ENCODE measurements around the gene CORIN. TPM values are rescaled to one million over a fixed set of nuclear protein-coding genes. Genes with fewer than 3 reads are reported as not detected.

CORIN gene
- total RNA-seq, 1 donor from 2014 or later, result 0.51 TPM

DNA sequence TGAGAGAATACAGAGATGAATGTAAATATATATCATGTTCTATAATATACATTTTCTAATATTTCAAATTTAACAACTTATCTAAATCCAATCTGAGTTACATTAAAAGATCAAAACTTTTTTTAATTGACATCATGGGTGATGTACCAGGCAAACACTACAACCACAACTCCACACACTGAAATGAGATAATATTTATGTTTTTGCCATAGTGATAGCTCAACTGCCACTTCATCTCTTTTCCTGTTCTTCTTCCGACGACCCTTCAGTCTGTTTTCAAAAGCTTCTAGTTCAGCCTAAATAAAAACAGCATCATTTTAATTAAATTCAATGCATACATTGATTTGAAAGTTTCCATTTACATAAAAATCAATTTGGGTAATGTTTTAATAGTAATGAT is 10.2 kb upstream of the CORIN start:
- Mint-ChIP-seq H3K27me3 (ENCODE audit: unreplicated experiment) (no peaks in the 10 kb centered on the region), H3K27ac (ENCODE audit: unreplicated experiment) (no peak overlapping the region), H3K4me3 (ENCODE audit: unreplicated experiment) (no peak overlapping the region), H3K9me3 (ENCODE audit: unreplicated experiment) (no peaks in the 10 kb centered on the region), H3K4me1 (ENCODE audit: unreplicated experiment) (no peaks in the 10 kb centered on the region), H3K36me3 (ENCODE audit: low read depth, unreplicated experiment) (peaks cover 11% of the 10 kb centered on the region)
- TF ChIP-seq, protein P1, sequence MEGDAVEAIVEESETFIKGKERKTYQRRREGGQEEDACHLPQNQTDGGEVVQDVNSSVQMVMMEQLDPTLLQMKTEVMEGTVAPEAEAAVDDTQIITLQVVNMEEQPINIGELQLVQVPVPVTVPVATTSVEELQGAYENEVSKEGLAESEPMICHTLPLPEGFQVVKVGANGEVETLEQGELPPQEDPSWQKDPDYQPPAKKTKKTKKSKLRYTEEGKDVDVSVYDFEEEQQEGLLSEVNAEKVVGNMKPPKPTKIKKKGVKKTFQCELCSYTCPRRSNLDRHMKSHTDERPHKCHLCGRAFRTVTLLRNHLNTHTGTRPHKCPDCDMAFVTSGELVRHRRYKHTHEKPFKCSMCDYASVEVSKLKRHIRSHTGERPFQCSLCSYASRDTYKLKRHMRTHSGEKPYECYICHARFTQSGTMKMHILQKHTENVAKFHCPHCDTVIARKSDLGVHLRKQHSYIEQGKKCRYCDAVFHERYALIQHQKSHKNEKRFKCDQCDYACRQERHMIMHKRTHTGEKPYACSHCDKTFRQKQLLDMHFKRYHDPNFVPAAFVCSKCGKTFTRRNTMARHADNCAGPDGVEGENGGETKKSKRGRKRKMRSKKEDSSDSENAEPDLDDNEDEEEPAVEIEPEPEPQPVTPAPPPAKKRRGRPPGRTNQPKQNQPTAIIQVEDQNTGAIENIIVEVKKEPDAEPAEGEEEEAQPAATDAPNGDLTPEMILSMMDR (IDR thresholded peaks at IDR 0.05; ENCODE audit: unreplicated experiment), result no peak
- DNase-seq (ENCODE audit: low spot score), result no peak

DNA sequence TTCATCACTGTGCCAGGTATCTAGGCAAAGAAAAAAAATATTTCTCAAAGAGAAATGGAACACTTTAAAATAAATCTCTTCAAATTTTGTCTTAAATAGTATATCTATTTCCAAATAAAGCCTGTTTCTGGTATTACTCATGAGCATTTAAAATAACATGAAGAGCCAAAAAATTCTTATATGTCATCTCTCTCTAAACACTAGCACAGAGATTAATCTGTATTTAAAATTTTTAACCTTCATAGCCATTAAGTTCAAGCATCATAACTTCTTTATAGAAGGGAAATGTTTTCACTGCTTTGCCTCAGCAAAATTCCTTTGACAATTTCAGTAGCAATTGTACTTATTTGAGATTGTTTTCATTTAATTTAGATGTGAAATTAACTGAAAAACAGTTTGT is 5.1 kb upstream of the CORIN start:
- Mint-ChIP-seq H3K4me3 (ENCODE audit: unreplicated experiment) (no peak overlapping the region), H3K27me3 (ENCODE audit: unreplicated experiment) (peaks cover 2% of the 10 kb centered on the region), H3K4me1 (ENCODE audit: unreplicated experiment) (no peaks in the 10 kb centered on the region), H3K27ac (ENCODE audit: unreplicated experiment) (no peak overlapping the region), H3K36me3 (ENCODE audit: low read depth, unreplicated experiment) (peaks cover 7% of the 10 kb centered on the region), H3K9me3 (ENCODE audit: unreplicated experiment) (no peaks in the 10 kb centered on the region)
- DNase-seq (ENCODE audit: low spot score), result no peak
- TF ChIP-seq, protein P1 (IDR thresholded peaks at IDR 0.05; ENCODE audit: unreplicated experiment), result no peak

DNA sequence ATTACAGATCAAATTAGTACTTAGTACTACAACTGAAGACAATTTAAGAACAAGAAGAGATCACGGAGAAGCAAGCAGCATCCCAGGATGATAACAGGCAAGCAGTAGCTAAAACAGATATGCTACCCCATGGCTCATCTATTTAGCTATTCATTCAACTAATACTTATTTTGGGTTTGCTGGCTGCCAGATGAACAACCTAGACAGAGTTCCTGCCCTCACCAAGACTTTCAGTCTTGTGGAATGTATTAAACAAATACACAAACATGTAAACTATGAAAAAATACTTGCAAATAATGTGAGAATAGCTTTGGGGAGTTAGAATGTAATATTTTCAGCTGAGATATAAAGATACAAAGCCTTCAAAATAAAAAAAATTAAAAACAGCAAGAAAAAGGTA is 2.4 kb upstream of the CORIN start:
- TF ChIP-seq, protein P1 (IDR thresholded peaks at IDR 0.05; ENCODE audit: unreplicated experiment), result no peak

GRCh38 chr4:47839259-47839658 is 1.4 kb upstream of the CORIN start:
- H3K4me3 Mint-ChIP-seq (ENCODE audit: unreplicated experiment), result no peak overlapping the region
- peaks cover 13% of the 10 kb centered on the region for H3K4me1 Mint-ChIP-seq (ENCODE audit: unreplicated experiment)
- H3K27ac Mint-ChIP-seq (ENCODE audit: unreplicated experiment), result no peak overlapping the region
- no peaks in the 10 kb centered on the region for H3K36me3 Mint-ChIP-seq (ENCODE audit: low read depth, unreplicated experiment)
- TF ChIP-seq, protein P1 (IDR thresholded peaks at IDR 0.05; ENCODE audit: unreplicated experiment), result no peak
- H3K9me3 Mint-ChIP-seq (ENCODE audit: unreplicated experiment), result no peaks in the 10 kb centered on the region
- peaks cover 8% of the 10 kb centered on the region for H3K27me3 Mint-ChIP-seq (ENCODE audit: unreplicated experiment)
- no peak for DNase-seq (ENCODE audit: low spot score)

More for the DNA sequence above, 2.4 kb upstream of the CORIN start:
- Mint-ChIP-seq H3K27ac (ENCODE audit: unreplicated experiment) (no peak overlapping the region), H3K27me3 (ENCODE audit: unreplicated experiment) (peaks cover 8% of the 10 kb centered on the region), H3K36me3 (ENCODE audit: low read depth, unreplicated experiment) (no peaks in the 10 kb centered on the region), H3K4me1 (ENCODE audit: unreplicated experiment) (peaks cover 8% of the 10 kb centered on the region), H3K9me3 (ENCODE audit: unreplicated experiment) (no peaks in the 10 kb centered on the region), H3K4me3 (ENCODE audit: unreplicated experiment) (no peak overlapping the region)
- no peak for DNase-seq (ENCODE audit: low spot score)

DNA sequence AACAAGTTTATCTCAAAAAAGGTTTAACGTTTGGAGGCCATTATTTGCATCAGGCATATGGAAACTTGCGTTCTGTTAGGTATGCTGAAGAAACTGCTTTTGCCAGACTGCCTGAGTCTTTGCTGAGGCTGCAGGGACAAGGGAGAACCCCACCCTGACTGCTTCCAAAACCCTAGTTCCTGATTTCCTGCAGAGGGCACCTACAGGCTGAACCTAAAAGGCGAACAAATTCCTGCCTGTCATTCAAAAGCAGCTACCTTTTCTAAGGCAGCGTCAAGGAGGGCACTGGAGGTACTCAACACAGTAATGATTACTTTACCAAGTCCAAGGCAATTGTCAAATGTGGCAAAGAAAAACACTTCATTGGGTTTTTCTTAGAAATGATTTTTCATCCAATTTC is 578 bp upstream of the CORIN start:
- no peaks in the 10 kb centered on the region for H3K36me3 Mint-ChIP-seq (ENCODE audit: low read depth, unreplicated experiment)
- TF ChIP-seq, protein P1 (IDR thresholded peaks at IDR 0.05; ENCODE audit: unreplicated experiment), result no peak
- DNase-seq (ENCODE audit: low spot score), result no peak

More for the DNA sequence above, 578 bp upstream of the CORIN start:
- H3K4me3 Mint-ChIP-seq (ENCODE audit: unreplicated experiment), result no peak overlapping the region
- no peak overlapping the region for H3K27ac Mint-ChIP-seq (ENCODE audit: unreplicated experiment)
- H3K27me3 Mint-ChIP-seq (ENCODE audit: unreplicated experiment), result peaks cover 10% of the 10 kb centered on the region
- H3K4me1 Mint-ChIP-seq (ENCODE audit: unreplicated experiment), result peaks cover 13% of the 10 kb centered on the region
- H3K9me3 Mint-ChIP-seq (ENCODE audit: unreplicated experiment), result no peaks in the 10 kb centered on the region

Data from endothelial cell (in vitro differentiated cells).